Uterus (tissue), 2 donors: Measurements from ENCODE around the gene KCND1.

Experiments used
- POLR2A ChIP-seq, 2 donors: fragments of 450-650 bp; IDR thresholded peaks; one replicate each; pipeline ENCODE4 v1.6.1; 2016; ENCODE audit warnings: antibody characterized with exemption in 2 of 2, mild to moderate bottlenecking in 1 of 2, moderate library complexity in 1 of 2
- TF ChIP-seq, protein P1 (sequence below), 4 experiments: fragments of 200-600 bp in 2 of 4; fragments of 450-650 bp in 2 of 4; sonication (generic) in 2 of 4; IDR thresholded peaks; one replicate each; pipeline ENCODE4 v1.5.1; 2016 to 2019; ENCODE audit warnings: antibody characterized with exemption in 4 of 4, mild to moderate bottlenecking in 2 of 4, moderate library complexity in 1 of 4

DNA sequence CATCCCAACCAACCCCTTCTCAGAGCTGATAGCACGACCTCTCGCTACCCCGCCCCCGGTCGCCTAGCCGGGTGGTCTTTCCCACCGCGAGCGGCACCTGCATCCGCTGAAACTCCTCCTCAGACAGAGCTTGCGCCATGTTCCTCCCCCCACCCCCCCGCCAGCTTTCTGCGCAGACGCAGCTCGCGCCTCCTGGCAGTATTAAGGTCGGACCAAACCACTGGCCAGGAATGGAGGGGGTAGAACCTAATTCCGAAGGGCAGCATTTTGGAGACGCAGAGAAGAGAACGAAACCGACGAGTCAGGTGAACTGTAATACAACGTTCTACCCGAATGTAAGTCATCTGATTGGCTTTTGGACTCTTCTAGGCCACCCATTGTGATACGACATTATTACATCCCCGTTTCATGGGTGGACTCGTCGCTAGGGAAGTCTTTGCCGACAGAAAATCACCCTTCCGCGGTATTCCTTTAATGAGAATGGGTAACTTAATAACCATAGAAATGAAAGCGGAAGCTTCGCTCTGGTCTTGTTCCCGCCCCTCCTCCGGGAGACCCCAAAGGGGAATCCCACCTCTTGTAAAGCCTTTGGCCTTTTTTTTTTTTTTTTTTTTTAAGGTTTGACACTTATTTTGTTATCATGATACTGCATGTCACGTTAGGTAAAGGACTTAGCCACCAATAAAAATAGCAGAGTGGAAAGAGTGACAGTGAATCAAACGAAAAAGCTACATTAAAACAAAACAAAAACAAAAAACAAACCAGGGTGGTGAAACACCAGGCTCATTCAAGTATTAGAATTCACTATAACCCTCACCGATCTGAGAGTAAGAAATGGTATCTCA is 30.7 kb upstream of the KCND1 start, which contains the start of gene GRIPAP1:
- TF ChIP-seq POLR2A (IDR thresholded peaks at IDR 0.05) = peak in 1 of 2 donors; percentile 64
- TF ChIP-seq, protein P1, sequence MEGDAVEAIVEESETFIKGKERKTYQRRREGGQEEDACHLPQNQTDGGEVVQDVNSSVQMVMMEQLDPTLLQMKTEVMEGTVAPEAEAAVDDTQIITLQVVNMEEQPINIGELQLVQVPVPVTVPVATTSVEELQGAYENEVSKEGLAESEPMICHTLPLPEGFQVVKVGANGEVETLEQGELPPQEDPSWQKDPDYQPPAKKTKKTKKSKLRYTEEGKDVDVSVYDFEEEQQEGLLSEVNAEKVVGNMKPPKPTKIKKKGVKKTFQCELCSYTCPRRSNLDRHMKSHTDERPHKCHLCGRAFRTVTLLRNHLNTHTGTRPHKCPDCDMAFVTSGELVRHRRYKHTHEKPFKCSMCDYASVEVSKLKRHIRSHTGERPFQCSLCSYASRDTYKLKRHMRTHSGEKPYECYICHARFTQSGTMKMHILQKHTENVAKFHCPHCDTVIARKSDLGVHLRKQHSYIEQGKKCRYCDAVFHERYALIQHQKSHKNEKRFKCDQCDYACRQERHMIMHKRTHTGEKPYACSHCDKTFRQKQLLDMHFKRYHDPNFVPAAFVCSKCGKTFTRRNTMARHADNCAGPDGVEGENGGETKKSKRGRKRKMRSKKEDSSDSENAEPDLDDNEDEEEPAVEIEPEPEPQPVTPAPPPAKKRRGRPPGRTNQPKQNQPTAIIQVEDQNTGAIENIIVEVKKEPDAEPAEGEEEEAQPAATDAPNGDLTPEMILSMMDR (IDR thresholded peaks at IDR 0.05) = no peak
